ENCODE data around the gene BMPR1A. TPM values are rescaled to one million over a fixed set of nuclear protein-coding genes. Genes with fewer than 3 reads are reported as not detected.

The BMPR1A gene
- total and polyA plus RNA-seq, 9 of the 15 experiments (the other 6 are each of a cell fraction or from before 2014, with no cell fraction given): 1.6 to 17.5 (median 9.1) TPM

DNA sequence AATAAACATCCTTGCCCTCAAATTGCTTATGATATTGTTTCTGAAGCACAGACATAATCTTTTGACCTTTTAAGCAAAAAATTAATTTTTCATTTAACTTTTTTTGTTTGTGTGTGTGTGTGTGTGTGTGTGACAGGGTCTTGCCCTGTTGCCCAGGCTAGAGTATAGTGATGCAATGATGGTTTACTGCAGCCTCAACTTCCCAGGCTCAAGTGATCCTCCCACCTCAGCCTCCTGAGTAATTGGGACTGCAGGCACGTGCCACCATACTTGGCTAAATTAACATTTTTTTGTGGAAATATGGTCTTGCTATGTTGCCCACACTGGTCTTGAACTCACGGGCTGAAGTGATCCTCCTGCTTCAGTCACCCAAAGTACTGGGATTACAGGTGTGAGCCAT lies 68.9 kb downstream of the BMPR1A start:
- no peaks in the 10 kb centered on the region; the same call in 2 of the 3 replicates for H3K36me3 ChIP-seq (ENCODE audit: control insufficient read depth, insufficient read depth, low read length)
- no peak overlapping the region for H3K4me2 ChIP-seq (ENCODE audit: insufficient read depth, low read length)
- intact Hi-C loops (cut with micrococcal nuclease) (no loop called here), in situ Hi-C loops (cut with MboI) (no loop called here)
- BruUV-seq (replicated peaks): no TSS peak
- H4K20me1 ChIP-seq (replicated peaks; ENCODE audit: control insufficient read depth, insufficient read depth, low read length): peaks cover 5% of the 10 kb centered on the region
- no peaks in the 10 kb centered on the region for H3K9me3 ChIP-seq (replicated peaks; ENCODE audit: control insufficient read depth, insufficient read depth, low read depth, low read length)
- no peak overlapping the region for H2AFZ ChIP-seq (ENCODE audit: low read depth, low read length)
- no peak for FAIRE-seq
- POLR2A ChIA-PET: no interaction called here
- H3K4me3 ChIP-seq: no peak overlapping the region
- CTCF ChIA-PET (ENCODE audit: low intra/inter-chr PET ratio): no interaction called here
- H3K4me1 ChIP-seq (replicated peaks in 1 of 2; ENCODE audit: control insufficient read depth in 2 of 2, insufficient read depth in 2 of 2, low read length in 2 of 2): peaks cover 0 to 17% of the 10 kb centered on the region in 2 experiments; a peak in 3 of 5 replicates
- H3K79me2 ChIP-seq (ENCODE audit: control insufficient read depth, insufficient read depth, low read length): peaks cover 38% of the 10 kb centered on the region
- no peak overlapping the region for H3K27ac ChIP-seq (ENCODE audit: extremely low read depth, low read depth, low read length)
- H3K9me1 ChIP-seq (ENCODE audit: control insufficient read depth, insufficient read depth, low read length): no peaks in the 10 kb centered on the region
- no peak overlapping the region for H3K9ac ChIP-seq (ENCODE audit: insufficient read depth in 1 of 2, low read depth in 2 of 2, low read length in 2 of 2)
- ATAC-seq: no peak
- no peaks in the 10 kb centered on the region for H3K27me3 ChIP-seq (ENCODE audit: control insufficient read depth in 2 of 2, insufficient read depth in 2 of 2, low read length in 2 of 2)
- 86% methylated on average over 2 of the region's 2 CpGs for WGBS (ENCODE audit: insufficient coverage, low coverage, missing lambda C conversion rate)
- no peak for TF ChIP-seq GTF2E2 (tag; IDR thresholded peaks at IDR 0.05)
- TF ChIP-seq, protein P1, sequence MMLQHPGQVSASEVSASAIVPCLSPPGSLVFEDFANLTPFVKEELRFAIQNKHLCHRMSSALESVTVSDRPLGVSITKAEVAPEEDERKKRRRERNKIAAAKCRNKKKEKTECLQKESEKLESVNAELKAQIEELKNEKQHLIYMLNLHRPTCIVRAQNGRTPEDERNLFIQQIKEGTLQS (IDR thresholded peaks at IDR 0.05): peak; percentile 26; the same call in 1 of the 2 replicates
- TF ChIP-seq, protein P1 (CRISPR knock-in tag; conservative IDR thresholded peaks at IDR 0.05): no peak
- DNase-seq (ENCODE audit: extremely low read depth in 1 of 4, low spot score in 3 of 4): no peak

DNA sequence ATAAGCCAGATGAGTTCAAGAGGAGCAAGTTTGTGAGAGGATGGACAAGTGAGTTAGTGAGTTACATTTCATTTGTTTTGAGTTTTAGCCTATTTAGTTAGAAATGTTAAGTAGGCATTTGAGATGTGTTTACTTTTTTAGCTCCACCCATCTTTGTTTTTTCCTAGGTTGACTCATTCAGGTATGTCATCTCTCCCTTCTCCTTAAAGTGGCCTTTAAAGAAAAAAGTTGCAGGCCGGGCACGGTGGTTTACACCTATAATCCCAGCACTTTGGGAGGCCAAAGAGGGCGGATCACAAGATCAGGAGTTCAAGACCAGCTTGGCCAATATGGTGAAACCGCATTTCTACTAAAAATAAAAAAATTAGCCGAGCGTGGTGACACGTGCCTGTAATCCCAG lies 71.2 kb downstream of the BMPR1A start:
- no peaks in the 10 kb centered on the region for H3K27me3 ChIP-seq (ENCODE audit: control insufficient read depth in 2 of 2, insufficient read depth in 2 of 2, low read length in 2 of 2)
- peaks cover 25% of the 10 kb centered on the region for H3K79me2 ChIP-seq (ENCODE audit: control insufficient read depth, insufficient read depth, low read length)
- H3K9ac ChIP-seq (ENCODE audit: insufficient read depth in 1 of 2, low read depth in 2 of 2, low read length in 2 of 2): no peak overlapping the region
- intact Hi-C loops (cut with micrococcal nuclease) (no loop called here), in situ Hi-C loops (cut with MboI) (no loop called here)
- H3K4me1 ChIP-seq (replicated peaks in 1 of 2; ENCODE audit: control insufficient read depth in 2 of 2, insufficient read depth in 2 of 2, low read length in 2 of 2): peaks cover 0 to 3% of the 10 kb centered on the region in 2 experiments; a peak in 1 of 5 replicates
- DNase-seq (ENCODE audit: extremely low read depth in 1 of 4, low spot score in 3 of 4) (no peak), FAIRE-seq (no peak), ATAC-seq (no peak)
- 84% methylated on average over 7 of the region's 7 CpGs for WGBS (ENCODE audit: insufficient coverage, low coverage, missing lambda C conversion rate)
- no peaks in the 10 kb centered on the region; the same call in 2 of the 3 replicates for H3K36me3 ChIP-seq (ENCODE audit: control insufficient read depth, insufficient read depth, low read length)
- no peak overlapping the region for H2AFZ ChIP-seq (ENCODE audit: low read depth, low read length)
- H3K4me3 ChIP-seq: no peak overlapping the region
- H3K9me1 ChIP-seq (ENCODE audit: control insufficient read depth, insufficient read depth, low read length): no peaks in the 10 kb centered on the region
- H3K27ac ChIP-seq (ENCODE audit: extremely low read depth, low read depth, low read length): no peak overlapping the region
- H3K9me3 ChIP-seq (replicated peaks; ENCODE audit: control insufficient read depth, insufficient read depth, low read depth, low read length): no peaks in the 10 kb centered on the region
- CTCF ChIA-PET (ENCODE audit: low intra/inter-chr PET ratio): no interaction called here
- no peak overlapping the region for H3K4me2 ChIP-seq (ENCODE audit: insufficient read depth, low read length)
- POLR2A ChIA-PET: no interaction called here
- BruUV-seq (replicated peaks): no TSS peak
- peaks cover 5% of the 10 kb centered on the region for H4K20me1 ChIP-seq (replicated peaks; ENCODE audit: control insufficient read depth, insufficient read depth, low read length)
- TF ChIP-seq SLC30A9 (CRISPR knock-in tag; IDR thresholded peaks at IDR 0.05) (no peak), BDP1 (IDR thresholded peaks at IDR 0.05; ENCODE audit: insufficient read depth, insufficient read length) (no peak), CBFA2T2 (conservative IDR thresholded peaks at IDR 0.05) (no peak), ZNF766 (CRISPR knock-in tag; conservative IDR thresholded peaks at IDR 0.05) (no peak), TSC22D4 (tag; IDR thresholded peaks at IDR 0.05) (no peak), ZNF324 (CRISPR knock-in tag; IDR thresholded peaks at IDR 0.05) (no peak), NFE2 (IDR thresholded peaks at IDR 0.05; ENCODE audit: low read depth) (no peak), MXI1 (IDR thresholded peaks at IDR 0.05; ENCODE audit: low read depth, low read length) (no peak), HNRNPUL1 (IDR thresholded peaks at IDR 0.05; ENCODE audit: low read length) (no peak), HDGF (IDR thresholded peaks at IDR 0.05) (no peak), CCAR2 (IDR thresholded peaks at IDR 0.05; ENCODE audit: low read depth, low read length) (no peak)
- TF ChIP-seq, protein P2, sequence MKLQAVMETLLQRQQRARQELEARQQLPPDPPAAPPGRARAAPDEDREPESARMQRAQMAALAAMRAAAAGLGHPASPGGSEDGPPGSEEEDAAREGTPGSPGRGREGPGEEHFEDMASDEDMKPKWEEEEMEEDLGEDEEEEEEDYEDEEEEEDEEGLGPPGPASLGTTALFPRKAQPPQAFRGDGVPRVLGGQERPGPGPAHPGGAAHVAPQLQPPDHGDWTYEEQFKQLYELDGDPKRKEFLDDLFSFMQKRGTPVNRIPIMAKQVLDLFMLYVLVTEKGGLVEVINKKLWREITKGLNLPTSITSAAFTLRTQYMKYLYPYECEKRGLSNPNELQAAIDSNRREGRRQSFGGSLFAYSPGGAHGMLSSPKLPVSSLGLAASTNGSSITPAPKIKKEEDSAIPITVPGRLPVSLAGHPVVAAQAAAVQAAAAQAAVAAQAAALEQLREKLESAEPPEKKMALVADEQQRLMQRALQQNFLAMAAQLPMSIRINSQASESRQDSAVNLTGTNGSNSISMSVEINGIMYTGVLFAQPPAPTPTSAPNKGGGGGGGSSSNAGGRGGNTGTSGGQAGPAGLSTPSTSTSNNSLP (IDR thresholded peaks at IDR 0.05; ENCODE audit: borderline replicate concordance, low read depth, low read length): no peak

Data from K562 (cell line).